Trophoblast cell (in vitro differentiated cells and primary cell): ENCODE data around the gene ZNF438.
"Not testable (repeated sequence)": the region's sequence is repeated elsewhere in the genome, so short reads cannot be mapped to it uniquely, and the experiment has no call there.

Experiments
- DNase-seq, 2 donors: peaks; one replicate each; pipeline ENCODE4 v3.0.0-alpha.2; 2016
- H2AFZ ChIP-seq: 2 replicates; pipeline ENCODE4 v1.6.1; 2013; ENCODE audit warnings: low read length, moderate library complexity, mild to moderate bottlenecking; ENCODE audit not compliant: insufficient read depth, poor library complexity
- H2AK5ac ChIP-seq: 2 replicates; pipeline ENCODE4 v1.6.1; 2013; ENCODE audit warnings: mild to moderate bottlenecking, low read length
- H2BK120ac ChIP-seq: 2 replicates; pipeline ENCODE4 v1.6.1; 2013; ENCODE audit warnings: low read length, mild to moderate bottlenecking, moderate library complexity; ENCODE audit not compliant: insufficient read depth, poor library complexity
- H2BK12ac ChIP-seq: 2 replicates; pipeline ENCODE4 v1.6.1; 2013; ENCODE audit warnings: mild to moderate bottlenecking, low read length, moderate library complexity
- H2BK5ac ChIP-seq: 2 replicates; pipeline ENCODE4 v1.6.1; 2013; ENCODE audit warnings: low read length, low read depth, moderate library complexity, mild to moderate bottlenecking; ENCODE audit not compliant: poor library complexity
- H3K14ac ChIP-seq: 2 replicates; pipeline ENCODE4 v1.6.1; 2013; ENCODE audit warnings: mild to moderate bottlenecking, low read length
- H3K18ac ChIP-seq: 2 replicates; pipeline ENCODE4 v1.6.1; 2013; ENCODE audit warnings: mild to moderate bottlenecking, low read length
- H3K23ac ChIP-seq: 2 replicates; pipeline ENCODE4 v1.6.1; 2013; ENCODE audit warnings: low read length
- H3K27ac ChIP-seq: 2 replicates; pipeline ENCODE4 v1.5.1; 2013; ENCODE audit warnings: low read depth, mild to moderate bottlenecking, inconsistent platforms, low read length, moderate library complexity
- H3K27me3 ChIP-seq: 2 replicates; pipeline ENCODE4 v1.6.1; 2013; ENCODE audit warnings: inconsistent platforms, mild to moderate bottlenecking, low read length, moderate library complexity; ENCODE audit not compliant: insufficient read depth
- H3K36me3 ChIP-seq, 2 experiments: 1 replicate in 1 of 2; 2 replicates in 1 of 2; pipeline ENCODE4 v1.6.1; 2013; ENCODE audit warnings: low read length in 2 of 2, mild to moderate bottlenecking in 2 of 2, moderate library complexity in 1 of 2; ENCODE audit not compliant: insufficient read depth in 2 of 2, control insufficient read depth in 1 of 2
- H3K4ac ChIP-seq: 2 replicates; pipeline ENCODE4 v1.6.1; 2013; ENCODE audit warnings: low read depth, mild to moderate bottlenecking, low read length, moderate library complexity
- H3K4me1 ChIP-seq, 2 experiments: 1 replicate in 1 of 2; 2 replicates in 1 of 2; pipeline ENCODE4 v1.6.1; 2013; ENCODE audit warnings: low read length in 2 of 2, mild to moderate bottlenecking in 2 of 2, moderate library complexity in 1 of 2; ENCODE audit not compliant: insufficient read depth in 2 of 2, control insufficient read depth in 1 of 2
- H3K4me2 ChIP-seq: 2 replicates; pipeline ENCODE4 v1.6.1; 2013; ENCODE audit warnings: inconsistent platforms, mild to moderate bottlenecking, low read length, moderate library complexity
- H3K4me3 ChIP-seq: 2 replicates; pipeline ENCODE4 v1.5.1; 2013; ENCODE audit warnings: mild to moderate bottlenecking, low read depth, low read length, inconsistent platforms
- H3K79me1 ChIP-seq: one replicate; pipeline ENCODE4 v1.6.1; 2013; ENCODE audit warnings: low read length
- H3K79me2 ChIP-seq: 2 replicates; pipeline ENCODE4 v1.6.1; 2013; ENCODE audit warnings: low read length, mild to moderate bottlenecking; ENCODE audit not compliant: control insufficient read depth, insufficient read depth, poor library complexity
- H3K9ac ChIP-seq: 2 replicates; pipeline ENCODE4 v1.6.1; 2013; ENCODE audit warnings: mild to moderate bottlenecking, low read length
- H3K9me3 ChIP-seq: 2 replicates; pipeline ENCODE4 v1.6.1; 2013; ENCODE audit warnings: low read depth, mild to moderate bottlenecking, control low read depth, inconsistent platforms, low read length; ENCODE audit not compliant: insufficient read depth
- H4K12ac ChIP-seq: 2 replicates; pipeline ENCODE4 v1.6.1; 2013; ENCODE audit warnings: low read depth, mild to moderate bottlenecking, low read length, moderate library complexity
- H4K8ac ChIP-seq: 2 replicates; pipeline ENCODE4 v1.6.1; 2013; ENCODE audit warnings: low read depth, mild to moderate bottlenecking, low read length, moderate library complexity
- H4K91ac ChIP-seq: one replicate; pipeline ENCODE4 v1.6.1; 2013; ENCODE audit warnings: low read depth, mild to moderate bottlenecking, low read length, moderate library complexity
- WGBS: extraction: QIAGEN DNeasy Blood & Tissue Kit; methylation state at CpG from one replicate; pipeline ENCODE4 v1.1.7; 2013; ENCODE audit warnings: missing lambda C conversion rate; ENCODE audit not compliant: insufficient read length, insufficient coverage; ENCODE audit errors: extremely low coverage; 5-methylcytosine and 5-hydroxymethylcytosine counted together

Gene ZNF438

GRCh38 chr10:31042670-31043069, 11.0 kb upstream of the ZNF438 start:
- Histone ChIP-seq H3K9ac (no peak overlapping the region), H3K14ac (no peak overlapping the region), H3K27ac (no peak overlapping the region), H2BK12ac (no peak overlapping the region), H4K91ac (no peak overlapping the region), H4K12ac (no peak overlapping the region), H3K23ac (no peak overlapping the region), H4K8ac (no peak overlapping the region), H3K79me2 (no peaks in the 10 kb centered on the region), H3K4ac (no peak overlapping the region), H3K9me3 (no peaks in the 10 kb centered on the region), H3K4me2 (no peak overlapping the region), H2BK120ac (no peak overlapping the region), H3K27me3 (no peaks in the 10 kb centered on the region), H3K4me3 (no peak overlapping the region), H3K36me3 (no peaks in the 10 kb centered on the region), H2BK5ac (no peak overlapping the region), H3K18ac (no peak overlapping the region), H3K4me1 (peaks cover 0 to 2% of the 10 kb centered on the region in 2 experiments), H2AK5ac (no peak overlapping the region), H3K79me1 (no peaks in the 10 kb centered on the region), H2AFZ (no peak overlapping the region)
- no CpG with 5 or more reads among the region's 2 CpGs for WGBS
- peak in 1 of 2 donors; percentile 18 for DNase-seq

- no peaks in the 10 kb centered on the region for H3K36me3 ChIP-seq
- no peak overlapping the region for H4K91ac ChIP-seq
- no peak overlapping the region for H2BK5ac ChIP-seq
- no peak overlapping the region for H3K18ac ChIP-seq
- no peak overlapping the region for H3K27ac ChIP-seq
- no peak overlapping the region for H4K12ac ChIP-seq
- H3K4me3 ChIP-seq: no peak overlapping the region
- H3K14ac ChIP-seq: no peak overlapping the region
- no peak overlapping the region for H2BK12ac ChIP-seq
- no peak overlapping the region for H2BK120ac ChIP-seq
- H4K8ac ChIP-seq: no peak overlapping the region
- no CpG with 5 or more reads among the region's 3 CpGs for WGBS
- no peak overlapping the region for H3K4me2 ChIP-seq
- peak; percentile 86 to 89 for DNase-seq
- H3K9me3 ChIP-seq: no peaks in the 10 kb centered on the region
- H3K23ac ChIP-seq: no peak overlapping the region
- peaks cover 0 to 2% of the 10 kb centered on the region in 2 experiments for H3K4me1 ChIP-seq
- no peak overlapping the region for H2AK5ac ChIP-seq
- H3K79me1 ChIP-seq: no peaks in the 10 kb centered on the region
- H3K9ac ChIP-seq: no peak overlapping the region
- no peaks in the 10 kb centered on the region for H3K27me3 ChIP-seq
- H2AFZ ChIP-seq: no peak overlapping the region
- no peaks in the 10 kb centered on the region for H3K79me2 ChIP-seq
- no peak overlapping the region for H3K4ac ChIP-seq
These were observed 9.3 kb upstream of the ZNF438 start for GRCh38 chr10:31041011-31041410.

GRCh38 chr10:31039006-31039405, 7.3 kb upstream of the ZNF438 start:
- H4K12ac ChIP-seq, H3K36me3 ChIP-seq, H3K27me3 ChIP-seq, H2BK120ac ChIP-seq, H3K4me2 ChIP-seq, H4K91ac ChIP-seq, H3K27ac ChIP-seq, H3K4ac ChIP-seq, H3K79me1 ChIP-seq, H3K9ac ChIP-seq, H2AK5ac ChIP-seq, H3K4me1 ChIP-seq, H3K18ac ChIP-seq, H3K4me3 ChIP-seq, H3K14ac ChIP-seq, H2BK12ac ChIP-seq, H3K79me2 ChIP-seq, H3K23ac ChIP-seq, H2BK5ac ChIP-seq, H4K8ac ChIP-seq, H2AFZ ChIP-seq, H3K9me3 ChIP-seq, DNase-seq: not testable (repeated sequence)
- no CpG with 5 or more reads among the region's 2 CpGs for WGBS

GRCh38 chr10:31037749-31038148, 6.1 kb upstream of the ZNF438 start:
- no peak overlapping the region for H4K12ac ChIP-seq
- no peak overlapping the region for H4K91ac ChIP-seq
- no peak overlapping the region for H3K23ac ChIP-seq
- DNase-seq: no peak
- no peak overlapping the region for H2BK12ac ChIP-seq
- WGBS: no CpG with 5 or more reads among the region's 3 CpGs
- no peak overlapping the region for H3K4me2 ChIP-seq
- H3K36me3 ChIP-seq: no peaks in the 10 kb centered on the region
- no peak overlapping the region for H3K18ac ChIP-seq
- no peaks in the 10 kb centered on the region for H3K9me3 ChIP-seq
- H3K14ac ChIP-seq: no peak overlapping the region
- no peaks in the 10 kb centered on the region for H3K27me3 ChIP-seq
- no peak overlapping the region for H3K4me3 ChIP-seq
- no peak overlapping the region for H2BK120ac ChIP-seq
- peaks cover 4 to 5% of the 10 kb centered on the region in 2 experiments for H3K4me1 ChIP-seq
- no peak overlapping the region for H3K9ac ChIP-seq
- H2AFZ ChIP-seq: no peak overlapping the region
- H3K79me2 ChIP-seq: no peaks in the 10 kb centered on the region
- H2AK5ac ChIP-seq: no peak overlapping the region
- H2BK5ac ChIP-seq: no peak overlapping the region
- H3K27ac ChIP-seq: no peak overlapping the region
- H3K4ac ChIP-seq: no peak overlapping the region
- peaks cover 3% of the 10 kb centered on the region for H3K79me1 ChIP-seq
- H4K8ac ChIP-seq: no peak overlapping the region
